GM06990 (cell line): ENCODE measurements around the gene FAM9C.

Source experiments
- DNase-seq: peaks from one replicate; pipeline ENCODE4 v3.0.0-alpha.2; 2011; ENCODE audit not compliant: insufficient read length; ENCODE audit errors: extremely low read depth
- H3K27me3 ChIP-seq: replicated peaks from 2 replicates; pipeline ENCODE4 v1.6.0; 2011; ENCODE audit warnings: low read length; ENCODE audit not compliant: control insufficient read depth, insufficient read depth
- H3K36me3 ChIP-seq: 2 replicates; pipeline ENCODE4 v1.5.1; 2011; ENCODE audit warnings: low read length; ENCODE audit not compliant: control insufficient read depth, insufficient read depth
- H3K4me3 ChIP-seq: replicated peaks from 2 replicates; pipeline ENCODE4 v1.5.1; 2011; ENCODE audit warnings: low read depth, mild to moderate bottlenecking, control low read depth, low read length
- CTCF ChIP-seq: IDR thresholded peaks from 2 replicates; pipeline ENCODE4 v1.5.1; 2011; ENCODE audit warnings: low read length, control low read depth, mild to moderate bottlenecking, inconsistent platforms; ENCODE audit not compliant: insufficient read depth, poor library complexity, severe bottlenecking

The FAM9C gene

GRCh38 chrX:12996934-12997435 lies 47.4 kb downstream of the FAM9C start:
- DNase-seq: no peak
- TF ChIP-seq CTCF: no peak
- Histone ChIP-seq H3K36me3 (no peaks in the 10 kb centered on the region), H3K4me3 (no peak overlapping the region), H3K27me3 (no peaks in the 10 kb centered on the region)

GRCh38 chrX:12994321-12994720 lies 50.1 kb downstream of the FAM9C start:
- TF ChIP-seq CTCF: no peak

GRCh38 chrX:12993826-12994225 lies 50.6 kb downstream of the FAM9C start:
- TF ChIP-seq CTCF: no peak
- Histone ChIP-seq H3K4me3 (no peak overlapping the region), H3K27me3 (no peaks in the 10 kb centered on the region), H3K36me3 (no peaks in the 10 kb centered on the region)
- no peak for DNase-seq

More at GRCh38 chrX:12994321-12994720, 50.1 kb downstream of the FAM9C start:
- no peak for DNase-seq
- Histone ChIP-seq H3K4me3 (no peak overlapping the region), H3K36me3 (no peaks in the 10 kb centered on the region), H3K27me3 (no peaks in the 10 kb centered on the region)

GRCh38 chrX:12992544-12993118 lies 51.8 kb downstream of the FAM9C start:
- Histone ChIP-seq H3K4me3 (no peak overlapping the region), H3K36me3 (no peaks in the 10 kb centered on the region), H3K27me3 (no peaks in the 10 kb centered on the region)
- no peak for DNase-seq
- no peak for TF ChIP-seq CTCF

- DNase-seq: no peak
- H3K36me3 ChIP-seq: no peaks in the 10 kb centered on the region
- no peaks in the 10 kb centered on the region for H3K27me3 ChIP-seq
- no peak for TF ChIP-seq CTCF
- H3K4me3 ChIP-seq: no peak overlapping the region
Observed at GRCh38 chrX:12991575-12991974, 52.8 kb downstream of the FAM9C start.

- no peak overlapping the region for H3K4me3 ChIP-seq
- DNase-seq: no peak
- no peaks in the 10 kb centered on the region for H3K36me3 ChIP-seq
- no peaks in the 10 kb centered on the region for H3K27me3 ChIP-seq
- no peak for TF ChIP-seq CTCF
Observed at GRCh38 chrX:12989461-12989860, 55.0 kb downstream of the FAM9C start.
